H1 (cell line): Measurements from ENCODE around the gene PKDREJ. TPM values are rescaled to one million over a fixed set of nuclear protein-coding genes. Genes with fewer than 3 reads are reported as not detected.

Experiments
- CHD7 ChIP-seq: fragments of 300-600 bp; sonication (generic); IDR thresholded peaks from 2 replicates; pipeline ENCODE4 v1.7.1; 2012; ENCODE audit warnings: low read length, moderate library complexity, mild to moderate bottlenecking, inconsistent platforms; ENCODE audit not compliant: insufficient replicate concordance
- NRF1 ChIP-seq: IDR thresholded peaks from 2 replicates; pipeline ENCODE4 v1.6.1; 2011; ENCODE audit warnings: mild to moderate bottlenecking, low read depth, low read length, improper control_type of control experiment
- polyA plus RNA-seq, 7 experiments: library from polyadenylated mRNA; depleted of rRNA in 3 of 7; stranded (reverse) in 5 of 7; unstranded in 2 of 7; fragments of >200 nt in 5 of 7; fragments of 200-250 nt in 2 of 7; gene quantifications; 1 replicate in 5 of 7; 2 replicates in 1 of 7; 4 replicates in 1 of 7; pipeline versions ENCODE4 v1.2.1 to v1.2.3, GENCODE V29; 2011 to 2013; ENCODE audit warnings: missing spikeins in 2 of 7, mixed read lengths in 2 of 7
- total RNA-seq: library from RNA; stranded (reverse); fragmentation: NEBNext Ultra II Directional; extraction: Animal tissue kit (Norgen Biotek cat#: 25700); gene quantifications from 2 replicates; pipeline ENCODE4 v1.2.1, GENCODE V29; 2021

PKDREJ gene
- total and polyA plus RNA-seq, 2 of the 8 experiments (the other 6 are each of a cell fraction or from before 2014, with no cell fraction given) = 0.02 to 0.04 TPM

- TF ChIP-seq CHD7 = no peak
- no peak for TF ChIP-seq NRF1
Observed at GRCh38 chr22:46300491-46300890, 37.3 kb upstream of the PKDREJ start (continued).
